ENCODE data around the gene PDE4D. TPM values are rescaled to one million over a fixed set of nuclear protein-coding genes. Genes with fewer than 3 reads are reported as not detected.

Gene PDE4D
- total RNA-seq, 2 experiments from 2014 or later = 68.5 to 69.8 TPM

- Mint-ChIP-seq H3K4me1 (peaks cover 11% of the 10 kb centered on the region), H3K4me3 (no peak overlapping the region), H3K36me3 (ENCODE audit: low read depth) (no peaks in the 10 kb centered on the region), H3K27me3 (no peaks in the 10 kb centered on the region), H3K27ac (no peak overlapping the region), H3K9me3 (ENCODE audit: low read depth) (no peaks in the 10 kb centered on the region)
- CTCF ChIA-PET = interaction anchor here (2.2 kb wide), 1 partner anchor 11 kb away, joined by 11 read pairs; no protein-coding TSS in a partner anchor
- POLR2A ChIA-PET = no interaction called here
- DNase-seq = no peak
- intact Hi-C loops (cut with DNase I, micrococcal nuclease) = no loop called here
- ATAC-seq = no peak
Observed at GRCh38 chr5:59661954-59662615, 231.4 kb downstream of the PDE4D start.

- Mint-ChIP-seq H3K9me3 (ENCODE audit: low read depth) (no peaks in the 10 kb centered on the region), H3K27ac (no peak overlapping the region), H3K4me3 (no peak overlapping the region), H3K4me1 (peaks cover 11% of the 10 kb centered on the region), H3K36me3 (ENCODE audit: low read depth) (no peaks in the 10 kb centered on the region), H3K27me3 (no peaks in the 10 kb centered on the region)
- no peak for ATAC-seq
- intact Hi-C loops (cut with DNase I, micrococcal nuclease) = no loop called here
- POLR2A ChIA-PET = no interaction called here
- DNase-seq = no peak
- CTCF ChIA-PET = interaction anchor here (1.1 to 2.2 kb wide), 2 partner anchors 12 to 156 kb away, joined by 3 to 11 read pairs; no protein-coding TSS in a partner anchor
Observed at GRCh38 chr5:59661311-59661710, 232.2 kb downstream of the PDE4D start.

- intact Hi-C loops (cut with DNase I, micrococcal nuclease) = no loop called here
- H3K27me3 Mint-ChIP-seq = no peaks in the 10 kb centered on the region
- H3K36me3 Mint-ChIP-seq (ENCODE audit: low read depth) = no peaks in the 10 kb centered on the region
- ATAC-seq (no peak), DNase-seq (no peak)
- ChIA-PET CTCF (interaction anchor here (1.1 to 2.2 kb wide), 3 partner anchors 12 to 155 kb away, joined by 3 to 11 read pairs (median 4); no protein-coding TSS in a partner anchor), POLR2A (no interaction called here)
- no peak overlapping the region for H3K4me3 Mint-ChIP-seq
- no peak overlapping the region for H3K27ac Mint-ChIP-seq
- H3K9me3 Mint-ChIP-seq (ENCODE audit: low read depth) = no peaks in the 10 kb centered on the region
- peaks cover 11% of the 10 kb centered on the region for H3K4me1 Mint-ChIP-seq
Observed at GRCh38 chr5:59660737-59661136, 232.8 kb downstream of the PDE4D start.

GRCh38 chr5:59656351-59657254, 236.9 kb downstream of the PDE4D start:
- Mint-ChIP-seq H3K27me3 (no peaks in the 10 kb centered on the region), H3K27ac (no peak overlapping the region), H3K4me3 (no peak overlapping the region), H3K36me3 (ENCODE audit: low read depth) (no peaks in the 10 kb centered on the region), H3K9me3 (ENCODE audit: low read depth) (no peaks in the 10 kb centered on the region), H3K4me1 (peaks cover 2% of the 10 kb centered on the region)
- POLR2A ChIA-PET = no interaction called here
- CTCF ChIA-PET = no interaction called here
- DNase-seq = no peak
- no peak for ATAC-seq
- intact Hi-C loops (cut with DNase I, micrococcal nuclease) = no loop called here

- Mint-ChIP-seq H3K9me3 (ENCODE audit: low read depth) (no peaks in the 10 kb centered on the region), H3K4me1 (no peaks in the 10 kb centered on the region), H3K27ac (no peak overlapping the region), H3K27me3 (no peaks in the 10 kb centered on the region), H3K36me3 (ENCODE audit: low read depth) (no peaks in the 10 kb centered on the region), H3K4me3 (no peak overlapping the region)
- ChIA-PET POLR2A (no interaction called here), CTCF (interaction anchor here (1.2 to 1.6 kb wide), 2 partner anchors 17 to 150 kb away, joined by 4 to 5 read pairs; no protein-coding TSS in a partner anchor)
- intact Hi-C loops (cut with DNase I, micrococcal nuclease) = no loop called here
- no peak for DNase-seq
- no peak for ATAC-seq
Observed at GRCh38 chr5:59655693-59656309, 237.7 kb downstream of the PDE4D start.

GRCh38 chr5:59654691-59655090, 238.8 kb downstream of the PDE4D start:
- H3K27me3 Mint-ChIP-seq = no peaks in the 10 kb centered on the region
- POLR2A ChIA-PET = no interaction called here

GRCh38 chr5:59652449-59652848, 241.1 kb downstream of the PDE4D start:
- no peaks in the 10 kb centered on the region for H3K36me3 Mint-ChIP-seq (ENCODE audit: low read depth)
- ATAC-seq (no peak), DNase-seq (no peak)
- no peaks in the 10 kb centered on the region for H3K27me3 Mint-ChIP-seq
- H3K27ac Mint-ChIP-seq = no peak overlapping the region
- H3K4me3 Mint-ChIP-seq = no peak overlapping the region
- ChIA-PET POLR2A (no interaction called here), CTCF (interaction anchor here (0.7 kb wide), 4 partner anchors 60 to 1900 kb away, joined by 3 to 5 read pairs (median 3); no protein-coding TSS in a partner anchor)
- H3K9me3 Mint-ChIP-seq (ENCODE audit: low read depth) = no peaks in the 10 kb centered on the region
- no peaks in the 10 kb centered on the region for H3K4me1 Mint-ChIP-seq
- intact Hi-C loops (cut with DNase I, micrococcal nuclease) = no loop called here

More at GRCh38 chr5:59654691-59655090, 238.8 kb downstream of the PDE4D start:
- intact Hi-C loops (cut with DNase I, micrococcal nuclease) = no loop called here
- DNase-seq = no peak
- Mint-ChIP-seq H3K27ac (no peak overlapping the region), H3K4me3 (no peak overlapping the region), H3K4me1 (no peaks in the 10 kb centered on the region), H3K36me3 (ENCODE audit: low read depth) (no peaks in the 10 kb centered on the region), H3K9me3 (ENCODE audit: low read depth) (no peaks in the 10 kb centered on the region)
- no peak for ATAC-seq
- CTCF ChIA-PET = interaction anchor here (1.2 to 1.6 kb wide), 2 partner anchors 19 to 148 kb away, joined by 4 to 5 read pairs; no protein-coding TSS in a partner anchor

GRCh38 chr5:59648949-59649921, 244.3 kb downstream of the PDE4D start:
- POLR2A ChIA-PET = interaction anchor here (0.7 kb wide), 1 partner anchor 399 kb away, joined by 6 read pairs; no protein-coding TSS in a partner anchor
- intact Hi-C loops (cut with DNase I, micrococcal nuclease) = no loop called here
- H3K4me3 Mint-ChIP-seq = no peak overlapping the region
- no peaks in the 10 kb centered on the region for H3K9me3 Mint-ChIP-seq (ENCODE audit: low read depth)
- CTCF ChIA-PET = interaction anchor here (0.5 kb wide), 1 partner anchor 121 kb away, joined by 3 read pairs; no protein-coding TSS in a partner anchor
- DNase-seq = no peak
- no peak overlapping the region for H3K27ac Mint-ChIP-seq
- no peaks in the 10 kb centered on the region for H3K27me3 Mint-ChIP-seq
- H3K4me1 Mint-ChIP-seq = no peaks in the 10 kb centered on the region
- no peaks in the 10 kb centered on the region for H3K36me3 Mint-ChIP-seq (ENCODE audit: low read depth)
- ATAC-seq = no peak

GRCh38 chr5:59648038-59648831, 245.3 kb downstream of the PDE4D start:
- Mint-ChIP-seq H3K4me1 (no peaks in the 10 kb centered on the region), H3K27ac (no peak overlapping the region), H3K36me3 (ENCODE audit: low read depth) (no peaks in the 10 kb centered on the region), H3K9me3 (ENCODE audit: low read depth) (no peaks in the 10 kb centered on the region), H3K4me3 (no peak overlapping the region), H3K27me3 (no peaks in the 10 kb centered on the region)
- ChIA-PET CTCF (no interaction called here), POLR2A (interaction anchor here (0.7 kb wide), 1 partner anchor 398 kb away, joined by 6 read pairs; no protein-coding TSS in a partner anchor)
- no peak for ATAC-seq
- intact Hi-C loops (cut with DNase I, micrococcal nuclease) = no loop called here
- DNase-seq = no peak

- H3K36me3 Mint-ChIP-seq (ENCODE audit: low read depth) = no peaks in the 10 kb centered on the region
- H3K4me3 Mint-ChIP-seq = no peak overlapping the region
- H3K4me1 Mint-ChIP-seq = no peaks in the 10 kb centered on the region
- no peaks in the 10 kb centered on the region for H3K9me3 Mint-ChIP-seq (ENCODE audit: low read depth)
- POLR2A ChIA-PET = no interaction called here
- intact Hi-C loops (cut with DNase I, micrococcal nuclease) = no loop called here
- H3K27ac Mint-ChIP-seq = no peak overlapping the region
- CTCF ChIA-PET = interaction anchor here (1.1 kb wide), 1 partner anchor 457 kb away, joined by 3 read pairs; no protein-coding TSS in a partner anchor
- no peaks in the 10 kb centered on the region for H3K27me3 Mint-ChIP-seq
- ATAC-seq (no peak), DNase-seq (no peak)
Observed at GRCh38 chr5:59645380-59645779, 248.1 kb downstream of the PDE4D start.

All from activated CD4-positive, alpha-beta T cell treated with anti-CD3 and anti-CD28 coated beads for 36 hours (primary cell).